HG02588 (cell line): ENCODE measurements around the gene CLSTN1.
"Not testable (repeated sequence)": the region's sequence is repeated elsewhere in the genome, so short reads cannot be mapped to it uniquely, and the experiment has no call there.

Source experiments
- ATAC-seq: cut with Tn5 transposase; IDR thresholded peaks from one replicate; pipeline ENCODE4 v1.9.1; 2021; ENCODE audit warnings: mild to moderate bottlenecking, moderate library complexity; ENCODE audit not compliant: unreplicated experiment

The CLSTN1 gene

GRCh38 chr1:9801909-9802308 is 21.9 kb downstream of the CLSTN1 start:
- no peak for ATAC-seq

GRCh38 chr1:9798236-9799130 is 25.3 kb downstream of the CLSTN1 start:
- no peak for ATAC-seq

GRCh38 chr1:9797049-9797448 is 26.7 kb downstream of the CLSTN1 start:
- no peak for ATAC-seq

GRCh38 chr1:9794081-9794480 is 29.7 kb downstream of the CLSTN1 start:
- ATAC-seq = no peak

GRCh38 chr1:9793291-9793690 is 30.5 kb downstream of the CLSTN1 start:
- no peak for ATAC-seq

- no peak for ATAC-seq
These were observed 31.4 kb downstream of the CLSTN1 start for GRCh38 chr1:9792156-9793042.

- ATAC-seq = not testable (repeated sequence)
These were observed 34.1 kb downstream of the CLSTN1 start for GRCh38 chr1:9789700-9790099.

GRCh38 chr1:9787702-9788101 is 36.1 kb downstream of the CLSTN1 start:
- ATAC-seq = no peak

- ATAC-seq = no peak
These were observed 38.4 kb downstream of the CLSTN1 start for GRCh38 chr1:9785406-9785805.

GRCh38 chr1:9784508-9785133 is 39.1 kb downstream of the CLSTN1 start:
- ATAC-seq = no peak

- no peak for ATAC-seq
These were observed 40.9 kb downstream of the CLSTN1 start for GRCh38 chr1:9782897-9783296.

GRCh38 chr1:9782116-9782751 is 41.5 kb downstream of the CLSTN1 start:
- ATAC-seq = no peak

- no peak for ATAC-seq
These were observed 43.1 kb downstream of the CLSTN1 start for GRCh38 chr1:9780554-9781110.

GRCh38 chr1:9778905-9779304 is 44.9 kb downstream of the CLSTN1 start:
- ATAC-seq = no peak

- no peak for ATAC-seq
These were observed 47.1 kb downstream of the CLSTN1 start for GRCh38 chr1:9776685-9777084.

GRCh38 chr1:9774712-9775679 is 48.8 kb downstream of the CLSTN1 start:
- ATAC-seq = no peak

GRCh38 chr1:9770298-9770697 is 53.5 kb downstream of the CLSTN1 start:
- no peak for ATAC-seq

- no peak for ATAC-seq
These were observed 54.8 kb downstream of the CLSTN1 start for GRCh38 chr1:9768983-9769382.

- no peak for ATAC-seq
These were observed 55.6 kb downstream of the CLSTN1 start for GRCh38 chr1:9767964-9768668.
